CD14-positive monocyte (primary cell): Measurements from ENCODE around the gene GASK1A. TPM values are rescaled to one million over a fixed set of nuclear protein-coding genes. Genes with fewer than 3 reads are reported as not detected.

Experiments used
- DNase-seq, 3 donors: peaks; one replicate each; pipeline ENCODE4 v3.0.0-alpha.2; 2011 to 2022
- H2AFZ ChIP-seq: 2 replicates; pipeline ENCODE4 v1.6.0; 2012; ENCODE audit warnings: mild to moderate bottlenecking, low read depth, low read length, inconsistent platforms; ENCODE audit not compliant: insufficient read depth, poor library complexity, severe bottlenecking
- H3K27ac ChIP-seq, 2 donors: 1 replicate in 1 of 2; 2 replicates in 1 of 2; pipeline ENCODE4 v1.5.1; 2012 to 2013; ENCODE audit warnings: low read length in 2 of 2, control low read depth in 1 of 2, inconsistent platforms in 1 of 2, low read depth in 1 of 2, mild to moderate bottlenecking in 1 of 2
- H3K27me3 ChIP-seq, 2 donors: one replicate each; pipeline versions ENCODE4 v1.6.0 to v1.6.1; 2011 to 2013; ENCODE audit warnings: low read length in 2 of 2; ENCODE audit not compliant: control insufficient read depth in 2 of 2, insufficient read depth in 2 of 2
- H3K36me3 ChIP-seq, 2 donors: replicated peaks in 1 of 2; 1 replicate in 1 of 2; 2 replicates in 1 of 2; pipeline versions ENCODE4 v1.5.1 to v1.6.1; 2012 to 2013; ENCODE audit warnings: low read length in 2 of 2, control low read depth in 1 of 2, inconsistent platforms in 1 of 2, mild to moderate bottlenecking in 1 of 2; ENCODE audit not compliant: insufficient read depth in 2 of 2, control insufficient read depth in 1 of 2
- H3K4me1 ChIP-seq, 2 donors: 1 replicate in 1 of 2; 2 replicates in 1 of 2; pipeline versions ENCODE4 v1.5.1 to v1.6.1; 2012 to 2013; ENCODE audit warnings: low read length in 2 of 2, control low read depth in 1 of 2, inconsistent platforms in 1 of 2, mild to moderate bottlenecking in 1 of 2, moderate library complexity in 1 of 2; ENCODE audit not compliant: insufficient read depth in 2 of 2, control insufficient read depth in 1 of 2
- H3K4me2 ChIP-seq: replicated peaks from 2 replicates; pipeline ENCODE3; 2012; ENCODE audit warnings: low read length, moderate library complexity, mild to moderate bottlenecking; ENCODE audit not compliant: poor library complexity, severe bottlenecking; ENCODE audit errors: extremely low read depth
- H3K4me3 ChIP-seq, 3 experiments: fragments of 200-600 bp in 1 of 3; sonication (generic) in 1 of 3; replicated peaks in 1 of 3; 1 replicate in 2 of 3; 2 replicates in 1 of 3; pipeline ENCODE4 v1.5.1; 2011 to 2013; ENCODE audit warnings: low read length in 3 of 3, mild to moderate bottlenecking in 3 of 3, control low read depth in 2 of 3, low read depth in 2 of 3, inconsistent platforms in 1 of 3, moderate library complexity in 1 of 3
- H3K79me2 ChIP-seq: 2 replicates; pipeline ENCODE4 v1.6.0; 2012; ENCODE audit warnings: mild to moderate bottlenecking, control low read depth, inconsistent platforms, low read length, moderate library complexity; ENCODE audit not compliant: insufficient read depth
- H3K9ac ChIP-seq: 2 replicates; pipeline ENCODE4 v1.6.0; 2017; ENCODE audit warnings: low read length, mild to moderate bottlenecking; ENCODE audit not compliant: insufficient read depth, poor library complexity, severe bottlenecking
- H3K9me3 ChIP-seq, 2 donors: replicated peaks in 1 of 2; 1 replicate in 1 of 2; 2 replicates in 1 of 2; pipeline versions ENCODE4 v1.5.1 to v1.6.1; 2012 to 2013; ENCODE audit warnings: low read length in 2 of 2, control low read depth in 1 of 2; ENCODE audit not compliant: control insufficient read depth in 1 of 2, insufficient read depth in 1 of 2
- H4K20me1 ChIP-seq: 2 replicates; pipeline ENCODE4 v1.6.0; 2012; ENCODE audit warnings: mild to moderate bottlenecking, low read length, control low read depth, moderate library complexity; ENCODE audit not compliant: insufficient read depth
- H3K27ac Mint-ChIP-seq, 7 donors: one replicate each; pipeline ENCODE4 v1.8.0; 2020; ENCODE audit warnings: mild to moderate bottlenecking in 7 of 7, mixed read lengths in 7 of 7, moderate library complexity in 6 of 7, inconsistent platforms in 2 of 7
- H3K27me3 Mint-ChIP-seq, 3 donors: one replicate each; pipeline ENCODE4 v1.8.0; 2021 to 2022; ENCODE audit warnings: low read depth in 3 of 3, mild to moderate bottlenecking in 3 of 3, mixed read lengths in 3 of 3, moderate library complexity in 3 of 3, inconsistent platforms in 1 of 3
- H3K36me3 Mint-ChIP-seq, 2 donors: one replicate each; pipeline ENCODE4 v1.8.0; 2020; ENCODE audit warnings: mixed read lengths in 2 of 2, inconsistent platforms in 1 of 2, mild to moderate bottlenecking in 1 of 2
- H3K4me1 Mint-ChIP-seq: one replicate; pipeline ENCODE4 v1.8.0; 2020; ENCODE audit warnings: mild to moderate bottlenecking, mixed read lengths
- H3K4me3 Mint-ChIP-seq, 2 donors: one replicate each; pipeline ENCODE4 v1.8.0; 2020; ENCODE audit warnings: mild to moderate bottlenecking in 2 of 2, mixed read lengths in 2 of 2, moderate library complexity in 1 of 2
- H3K9me3 Mint-ChIP-seq, 7 donors: one replicate each; pipeline ENCODE4 v1.8.0; 2020 to 2022; ENCODE audit warnings: mixed read lengths in 7 of 7, mild to moderate bottlenecking in 6 of 7, moderate library complexity in 6 of 7, inconsistent platforms in 2 of 7
- WGBS: methylation state at CpG from one replicate; pipeline ENCODE4 v1.1.5; 2013; ENCODE audit warnings: missing lambda C conversion rate; ENCODE audit not compliant: insufficient coverage; 5-methylcytosine and 5-hydroxymethylcytosine counted together
- intact Hi-C, 2 donors: fragments of 100-400 bp; cut with micrococcal nuclease; formaldehyde crosslinking; loops; one replicate each; pipeline versions ENCODE4 v1.15.0 to v1.15.1; 2023
- polyA plus RNA-seq, 3 donors: library from polyadenylated mRNA; depleted of rRNA in 1 of 3; unstranded in 2 of 3; stranded (reverse) in 1 of 3; fragments of 300-500 nt in 2 of 3; fragments of >200 nt in 1 of 3; fragmentation: Illumina TruSeq in 2 of 3; gene quantifications; 1 replicate in 2 of 3; 2 replicates in 1 of 3; pipeline ENCODE4 v1.2.3, GENCODE V29; 2012 to 2021
- TF ChIP-seq, protein P1 (sequence below): fragments of 200-600 bp; IDR thresholded peaks from one replicate; pipeline ENCODE4 v1.8.0; 2022; ENCODE audit warnings: antibody characterized with exemption, mild to moderate bottlenecking

The GASK1A gene
- polyA plus RNA-seq, 3 donors = 0.13 TPM; not detected in 2

GRCh38 chr3:43017004-43017403, 37.9 kb downstream of the GASK1A start:
- no peak for DNase-seq
- Histone ChIP-seq H3K27me3 (no peaks in the 10 kb centered on the region), H3K4me1 (no peaks in the 10 kb centered on the region), H2AFZ (no peak overlapping the region), H3K27ac (no peak overlapping the region), H3K36me3 (no peaks in the 10 kb centered on the region), H3K79me2 (no peaks in the 10 kb centered on the region), H3K9me3 (peaks cover 58 to 63% of the 10 kb centered on the region in 2 donors), H3K4me3 (no peak overlapping the region), H3K4me2 (no peak overlapping the region), H3K9ac (no peak overlapping the region), H4K20me1 (no peaks in the 10 kb centered on the region)
- Mint-ChIP-seq H3K4me3 (no peak overlapping the region), H3K9me3 (peaks cover 0 to 10% (median 0%) of the 10 kb centered on the region in 7 donors), H3K27ac (no peak overlapping the region), H3K4me1 (no peaks in the 10 kb centered on the region), H3K27me3 (peaks cover 0 to 2% (median 0%) of the 10 kb centered on the region in 3 donors), H3K36me3 (no peaks in the 10 kb centered on the region)
- WGBS = 83% methylated on average over 1 of the region's 1 CpG
- intact Hi-C loops = no loop called here
- TF ChIP-seq, protein P1, sequence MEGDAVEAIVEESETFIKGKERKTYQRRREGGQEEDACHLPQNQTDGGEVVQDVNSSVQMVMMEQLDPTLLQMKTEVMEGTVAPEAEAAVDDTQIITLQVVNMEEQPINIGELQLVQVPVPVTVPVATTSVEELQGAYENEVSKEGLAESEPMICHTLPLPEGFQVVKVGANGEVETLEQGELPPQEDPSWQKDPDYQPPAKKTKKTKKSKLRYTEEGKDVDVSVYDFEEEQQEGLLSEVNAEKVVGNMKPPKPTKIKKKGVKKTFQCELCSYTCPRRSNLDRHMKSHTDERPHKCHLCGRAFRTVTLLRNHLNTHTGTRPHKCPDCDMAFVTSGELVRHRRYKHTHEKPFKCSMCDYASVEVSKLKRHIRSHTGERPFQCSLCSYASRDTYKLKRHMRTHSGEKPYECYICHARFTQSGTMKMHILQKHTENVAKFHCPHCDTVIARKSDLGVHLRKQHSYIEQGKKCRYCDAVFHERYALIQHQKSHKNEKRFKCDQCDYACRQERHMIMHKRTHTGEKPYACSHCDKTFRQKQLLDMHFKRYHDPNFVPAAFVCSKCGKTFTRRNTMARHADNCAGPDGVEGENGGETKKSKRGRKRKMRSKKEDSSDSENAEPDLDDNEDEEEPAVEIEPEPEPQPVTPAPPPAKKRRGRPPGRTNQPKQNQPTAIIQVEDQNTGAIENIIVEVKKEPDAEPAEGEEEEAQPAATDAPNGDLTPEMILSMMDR = no peak

DNA sequence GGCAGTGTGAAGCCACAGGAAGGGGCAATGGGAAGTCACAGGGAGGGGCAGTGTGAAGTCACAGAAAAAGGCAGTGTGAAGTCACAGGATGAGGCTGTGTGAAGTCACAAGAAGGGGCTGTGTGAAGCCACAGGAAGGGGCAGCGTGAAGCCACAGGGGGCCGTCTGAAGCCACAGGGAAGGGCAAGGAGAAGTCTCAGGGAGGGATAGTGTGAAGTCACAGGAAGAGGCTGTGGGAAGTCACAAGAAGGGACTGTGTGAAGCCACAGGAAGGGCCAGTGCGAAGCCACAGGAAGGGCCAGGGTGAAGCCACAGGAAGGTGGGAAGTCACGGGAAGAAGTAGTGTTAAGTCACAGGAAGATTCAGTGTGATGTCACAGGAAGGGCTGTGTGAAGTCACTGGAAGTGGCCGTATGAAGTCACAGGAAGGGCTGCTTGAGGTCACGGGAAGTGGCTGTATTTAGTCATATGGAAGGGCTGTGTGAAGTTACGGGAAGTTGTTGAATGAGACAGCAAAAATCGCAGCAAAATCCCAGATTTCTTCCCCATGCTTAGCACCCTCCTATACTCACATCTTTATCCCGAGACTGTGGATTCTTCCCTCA, 38.6 kb downstream of the GASK1A start:
- Histone ChIP-seq H4K20me1 (no peaks in the 10 kb centered on the region), H3K27ac (no peak overlapping the region), H2AFZ (no peak overlapping the region), H3K4me2 (no peak overlapping the region), H3K4me3 (no peak overlapping the region), H3K27me3 (no peaks in the 10 kb centered on the region), H3K36me3 (no peaks in the 10 kb centered on the region), H3K4me1 (no peaks in the 10 kb centered on the region), H3K79me2 (no peaks in the 10 kb centered on the region), H3K9me3 (peaks cover 52 to 56% of the 10 kb centered on the region in 2 donors), H3K9ac (no peak overlapping the region)
- WGBS = 58% methylated on average over 4 of the region's 9 CpGs
- Mint-ChIP-seq H3K27me3 (peaks cover 0 to 2% (median 0%) of the 10 kb centered on the region in 3 donors), H3K9me3 (peaks cover 0 to 10% (median 0%) of the 10 kb centered on the region in 7 donors), H3K4me3 (no peak overlapping the region), H3K4me1 (no peaks in the 10 kb centered on the region), H3K36me3 (no peaks in the 10 kb centered on the region), H3K27ac (peak overlapping the region in 1 of 7 donors; percentile 62)
- no peak for DNase-seq
- TF ChIP-seq, protein P1 = no peak
- intact Hi-C loops = no loop called here
